Smooth muscle cell (in vitro differentiated cells): ENCODE data around the gene TLR9. TPM values are rescaled to one million over a fixed set of nuclear protein-coding genes. Genes with fewer than 3 reads are reported as not detected.

Source experiments
- DNase-seq: peaks from one replicate; lab custom pipeline; 2025; ENCODE audit not compliant: unreplicated experiment; lab: John Stamatoyannopoulos, UW
- H2AFZ ChIP-seq: fragments of 200-600 bp; sonication (generic); 2 replicates; pipeline ENCODE4 v1.6.0; 2016; ENCODE audit warnings: antibody characterized with exemption, low read depth, mild to moderate bottlenecking
- H3F3A ChIP-seq: fragments of 200-600 bp; sonication (generic); 2 replicates; pipeline ENCODE4 v1.6.0; 2017; ENCODE audit warnings: antibody characterized with exemption, low read depth
- H3K27ac ChIP-seq: fragments of 200-600 bp; sonication (generic); 2 replicates; pipeline ENCODE4 v1.5.1; 2016; ENCODE audit warnings: low read depth, mild to moderate bottlenecking
- H3K27me3 ChIP-seq: fragments of 200-600 bp; sonication (generic); 2 replicates; pipeline ENCODE4 v1.6.1; 2016; ENCODE audit warnings: low read depth, mild to moderate bottlenecking
- H3K36me3 ChIP-seq: fragments of 200-600 bp; sonication (generic); 2 replicates; pipeline ENCODE4 v1.5.1; 2016; ENCODE audit warnings: low read depth
- H3K4me1 ChIP-seq: fragments of 200-600 bp; sonication (generic); 2 replicates; pipeline ENCODE4 v1.5.1; 2016; ENCODE audit warnings: low read depth
- H3K4me2 ChIP-seq: fragments of 200-600 bp; sonication (generic); 2 replicates; pipeline ENCODE4 v1.6.0; 2016; ENCODE audit warnings: mild to moderate bottlenecking
- H3K4me3 ChIP-seq: fragments of 200-600 bp; sonication (generic); 2 replicates; pipeline ENCODE4 v1.5.1; 2016; ENCODE audit warnings: mild to moderate bottlenecking
- H3K79me2 ChIP-seq: fragments of 200-600 bp; sonication (generic); 2 replicates; pipeline ENCODE4 v1.6.0; 2016; ENCODE audit warnings: low read depth, mild to moderate bottlenecking
- H3K9ac ChIP-seq: fragments of 200-600 bp; sonication (generic); 2 replicates; pipeline ENCODE4 v1.6.0; 2016; ENCODE audit warnings: low read depth
- H3K9me3 ChIP-seq: fragments of 200-600 bp; sonication (generic); replicated peaks from 2 replicates; pipeline ENCODE4 v1.5.1; 2016; ENCODE audit warnings: low read depth
- H4K20me1 ChIP-seq: fragments of 200-600 bp; sonication (generic); 2 replicates; pipeline ENCODE4 v1.6.0; 2016; ENCODE audit warnings: low read depth
- WGBS: methylation state at CpG from one replicate; pipeline ENCODE4 v1.1.7; 2016; ENCODE audit warnings: low lambda C conversion rate; 5-methylcytosine and 5-hydroxymethylcytosine counted together
- polyA plus RNA-seq: library from polyadenylated mRNA; unstranded; fragments of >200 nt; fragmentation: Nextera tagmentation; extraction: Ambion mirVana; gene quantifications from 2 replicates; pipeline ENCODE4 v1.2.1, GENCODE V29; 2016
- total RNA-seq: library from RNA; depleted of rRNA; stranded (reverse); fragments of >200 nt; gene quantifications from 2 replicates; pipeline ENCODE4 v1.2.3, GENCODE V29; 2014
- TF ChIP-seq, protein P1 (sequence below): fragments of 200-600 bp; sonication (generic); IDR thresholded peaks from 2 replicates; pipeline ENCODE4 v1.5.1; 2017; ENCODE audit warnings: borderline replicate concordance, mild to moderate bottlenecking, antibody characterized with exemption; ENCODE audit not compliant: insufficient read depth, poor library complexity, severe bottlenecking

TLR9 gene
- total and polyA plus RNA-seq, 2 experiments from 2014 or later: 0.09 TPM; not detected in 1

DNA sequence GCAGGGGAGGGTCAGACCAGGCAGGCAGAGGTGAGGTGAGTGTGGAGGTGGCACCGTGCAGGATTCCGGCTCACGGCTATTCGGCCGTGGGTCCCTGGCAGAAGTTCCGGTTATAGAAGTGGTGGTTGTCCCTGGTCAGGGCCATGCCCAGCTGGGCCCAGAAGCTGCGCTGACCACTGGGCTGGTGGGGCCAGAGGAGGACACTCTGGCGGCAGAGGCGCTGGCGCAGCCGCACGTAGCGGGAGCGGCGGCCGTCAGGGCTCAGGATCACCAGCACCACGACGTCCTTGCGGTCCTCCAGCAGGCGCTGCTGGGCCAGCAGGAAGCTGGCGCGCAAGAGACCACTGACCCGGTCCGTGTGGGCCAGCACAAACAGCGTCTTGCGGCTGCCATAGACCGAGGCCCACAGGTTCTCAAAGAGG, 4.3 kb downstream of the TLR9 start:
- H3K36me3 ChIP-seq: no peaks in the 10 kb centered on the region
- H3F3A ChIP-seq: no peaks in the 10 kb centered on the region
- H3K9ac ChIP-seq: no peak overlapping the region
- no peaks in the 10 kb centered on the region for H4K20me1 ChIP-seq
- H3K9me3 ChIP-seq: no peaks in the 10 kb centered on the region
- H3K27me3 ChIP-seq: no peaks in the 10 kb centered on the region
- H3K4me3 ChIP-seq: no peak overlapping the region
- no peak overlapping the region for H3K27ac ChIP-seq
- H2AFZ ChIP-seq: no peak overlapping the region
- DNase-seq: no peak
- TF ChIP-seq, protein P1, sequence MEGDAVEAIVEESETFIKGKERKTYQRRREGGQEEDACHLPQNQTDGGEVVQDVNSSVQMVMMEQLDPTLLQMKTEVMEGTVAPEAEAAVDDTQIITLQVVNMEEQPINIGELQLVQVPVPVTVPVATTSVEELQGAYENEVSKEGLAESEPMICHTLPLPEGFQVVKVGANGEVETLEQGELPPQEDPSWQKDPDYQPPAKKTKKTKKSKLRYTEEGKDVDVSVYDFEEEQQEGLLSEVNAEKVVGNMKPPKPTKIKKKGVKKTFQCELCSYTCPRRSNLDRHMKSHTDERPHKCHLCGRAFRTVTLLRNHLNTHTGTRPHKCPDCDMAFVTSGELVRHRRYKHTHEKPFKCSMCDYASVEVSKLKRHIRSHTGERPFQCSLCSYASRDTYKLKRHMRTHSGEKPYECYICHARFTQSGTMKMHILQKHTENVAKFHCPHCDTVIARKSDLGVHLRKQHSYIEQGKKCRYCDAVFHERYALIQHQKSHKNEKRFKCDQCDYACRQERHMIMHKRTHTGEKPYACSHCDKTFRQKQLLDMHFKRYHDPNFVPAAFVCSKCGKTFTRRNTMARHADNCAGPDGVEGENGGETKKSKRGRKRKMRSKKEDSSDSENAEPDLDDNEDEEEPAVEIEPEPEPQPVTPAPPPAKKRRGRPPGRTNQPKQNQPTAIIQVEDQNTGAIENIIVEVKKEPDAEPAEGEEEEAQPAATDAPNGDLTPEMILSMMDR: no peak
- no peak overlapping the region for H3K4me2 ChIP-seq
- H3K79me2 ChIP-seq: no peaks in the 10 kb centered on the region
- H3K4me1 ChIP-seq: no peaks in the 10 kb centered on the region
- WGBS: 97% methylated on average over 27 of the region's 27 CpGs

DNA sequence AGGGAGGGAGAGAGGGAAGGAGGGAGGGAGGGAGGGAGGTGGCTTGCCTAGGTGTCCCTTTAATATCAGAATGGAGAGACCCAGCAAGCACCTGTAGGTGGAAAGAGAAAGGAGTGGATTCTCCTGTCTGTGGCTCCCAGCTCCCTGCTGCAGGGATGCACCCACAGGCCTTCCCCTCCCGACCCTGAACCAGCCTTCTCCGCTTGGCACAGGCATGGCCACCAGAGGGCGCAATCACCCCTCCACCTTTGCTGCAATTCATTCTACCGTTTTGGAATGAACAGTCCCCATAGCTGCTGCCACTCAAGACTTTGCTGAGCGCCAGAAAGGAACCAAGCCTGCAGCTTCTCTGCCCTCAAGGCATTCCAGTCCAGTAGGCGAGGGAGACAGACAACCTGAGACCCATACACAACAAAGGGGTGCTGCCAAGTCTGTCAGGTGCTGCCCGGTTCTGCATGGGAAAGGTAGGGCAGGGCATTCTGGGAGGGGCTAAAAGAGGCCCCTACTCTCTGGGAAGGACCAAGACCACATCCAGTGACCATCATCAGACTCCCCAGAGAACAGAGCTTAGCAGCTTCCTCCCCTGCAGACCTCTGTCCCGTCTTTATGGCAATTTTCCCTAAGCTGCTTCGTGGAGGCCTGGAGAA, 4.9 kb downstream of the TLR9 start:
- no peak overlapping the region for H2AFZ ChIP-seq
- no peaks in the 10 kb centered on the region for H3K4me1 ChIP-seq
- no peak overlapping the region for H3K9ac ChIP-seq
- H3K36me3 ChIP-seq: no peaks in the 10 kb centered on the region
- H4K20me1 ChIP-seq: no peaks in the 10 kb centered on the region
- no peaks in the 10 kb centered on the region for H3K9me3 ChIP-seq
- H3K79me2 ChIP-seq: no peaks in the 10 kb centered on the region
- TF ChIP-seq, protein P1: peak; percentile 92
- H3F3A ChIP-seq: no peaks in the 10 kb centered on the region
- 23% methylated on average over 8 of the region's 9 CpGs for WGBS
- peak; percentile 48 for DNase-seq
- no peaks in the 10 kb centered on the region for H3K27me3 ChIP-seq
- H3K4me2 ChIP-seq: no peak overlapping the region
- H3K27ac ChIP-seq: no peak overlapping the region
- no peak overlapping the region for H3K4me3 ChIP-seq

DNA sequence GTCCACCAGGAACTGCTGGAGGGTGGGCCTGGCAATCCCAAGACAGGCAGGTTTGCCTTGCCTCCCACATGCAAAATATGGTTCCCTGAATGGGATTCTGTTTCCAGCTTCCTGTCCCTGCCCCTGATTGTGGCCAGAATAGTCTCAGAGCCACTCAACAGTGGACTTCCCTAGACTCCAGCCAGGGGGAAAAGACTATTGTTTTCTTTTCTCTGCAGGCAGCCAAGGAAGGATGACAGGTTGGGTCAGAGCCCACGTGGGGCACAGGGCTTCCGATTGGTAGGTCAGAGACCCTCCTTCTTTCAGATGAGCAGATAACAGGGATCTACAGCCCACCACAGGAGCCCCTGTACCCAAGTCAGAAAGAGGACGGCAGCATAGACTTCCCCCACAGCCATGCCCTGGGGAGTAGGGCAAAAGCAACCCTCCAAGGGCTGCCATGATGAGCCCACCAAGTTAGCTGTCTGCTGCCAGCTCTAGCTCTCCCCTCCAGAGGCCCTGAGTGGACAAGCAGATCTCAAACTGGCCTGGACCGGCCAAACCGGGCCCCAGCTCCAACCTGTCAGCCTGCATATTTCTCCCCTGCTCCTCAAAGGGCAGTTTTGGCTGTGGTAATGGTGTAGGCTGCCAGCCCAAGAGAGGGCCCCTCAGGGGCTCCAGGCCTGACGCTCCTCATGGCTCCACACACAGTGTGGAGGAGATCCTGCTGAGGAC, 6.4 kb downstream of the TLR9 start:
- TF ChIP-seq, protein P1: no peak
- H4K20me1 ChIP-seq: no peaks in the 10 kb centered on the region
- no peak for DNase-seq
- no peaks in the 10 kb centered on the region for H3K9me3 ChIP-seq
- H3K36me3 ChIP-seq: no peaks in the 10 kb centered on the region
- H3K9ac ChIP-seq: no peak overlapping the region
- no peak overlapping the region for H3K27ac ChIP-seq
- no peaks in the 10 kb centered on the region for H3K27me3 ChIP-seq
- H2AFZ ChIP-seq: no peak overlapping the region
- no peaks in the 10 kb centered on the region for H3K79me2 ChIP-seq
- no peaks in the 10 kb centered on the region for H3K4me1 ChIP-seq
- no peak overlapping the region for H3K4me3 ChIP-seq
- H3K4me2 ChIP-seq: no peak overlapping the region
- WGBS: 70% methylated on average over 6 of the region's 6 CpGs
- no peaks in the 10 kb centered on the region for H3F3A ChIP-seq
